Naive B cell (primary cell): ENCODE data around the gene RASSF8. TPM values are rescaled to one million over a fixed set of nuclear protein-coding genes. Genes with fewer than 3 reads are reported as not detected.

Source experiments
- ATAC-seq, 2 donors: fragments of 150-1000 bp; cut with Tn5 transposase; 2 replicates each; pipeline ENCODE4 v1.10.0; 2021; ENCODE audit warnings: low read depth in 2 of 2, mild to moderate bottlenecking in 2 of 2, moderate library complexity in 2 of 2
- DNase-seq: peaks from one replicate; pipeline ENCODE4 v3.0.0; 2022
- H3K27ac Mint-ChIP-seq, 6 donors: one replicate each; pipeline ENCODE4 v1.8.0; 2020 to 2022; ENCODE audit warnings: mild to moderate bottlenecking in 6 of 6, mixed read lengths in 6 of 6, moderate library complexity in 5 of 6, inconsistent platforms in 2 of 6
- H3K27me3 Mint-ChIP-seq, 3 donors: one replicate each; pipeline ENCODE4 v1.8.0; 2021 to 2022; ENCODE audit warnings: mixed read lengths in 3 of 3, mild to moderate bottlenecking in 1 of 3
- H3K36me3 Mint-ChIP-seq, 2 donors: one replicate each; pipeline ENCODE4 v1.8.0; 2020 to 2022; ENCODE audit warnings: mixed read lengths in 2 of 2, inconsistent platforms in 1 of 2, mild to moderate bottlenecking in 1 of 2
- H3K4me1 Mint-ChIP-seq, 3 donors: one replicate each; pipeline ENCODE4 v1.8.0; 2020 to 2022; ENCODE audit warnings: mixed read lengths in 3 of 3, inconsistent platforms in 1 of 3, mild to moderate bottlenecking in 1 of 3, moderate library complexity in 1 of 3
- H3K4me3 Mint-ChIP-seq, 8 donors: one replicate each; pipeline ENCODE4 v1.8.0; 2020 to 2022; ENCODE audit warnings: mild to moderate bottlenecking in 8 of 8, mixed read lengths in 8 of 8, moderate library complexity in 8 of 8, inconsistent platforms in 2 of 8
- H3K9me3 Mint-ChIP-seq, 7 donors: one replicate each; pipeline ENCODE4 v1.8.0; 2020 to 2022; ENCODE audit warnings: mixed read lengths in 7 of 7, mild to moderate bottlenecking in 5 of 7, inconsistent platforms in 2 of 7, moderate library complexity in 1 of 7
- polyA plus RNA-seq, 6 donors: library from polyadenylated mRNA; unstranded; fragments of 300-500 nt; fragmentation: Illumina TruSeq; gene quantifications; one replicate each; pipeline ENCODE4 v1.2.3, GENCODE V29; 2021; ENCODE audit warnings: low read depth in 6 of 6

The RASSF8 gene
- polyA plus RNA-seq, 6 donors from 2014 or later = not detected

DNA sequence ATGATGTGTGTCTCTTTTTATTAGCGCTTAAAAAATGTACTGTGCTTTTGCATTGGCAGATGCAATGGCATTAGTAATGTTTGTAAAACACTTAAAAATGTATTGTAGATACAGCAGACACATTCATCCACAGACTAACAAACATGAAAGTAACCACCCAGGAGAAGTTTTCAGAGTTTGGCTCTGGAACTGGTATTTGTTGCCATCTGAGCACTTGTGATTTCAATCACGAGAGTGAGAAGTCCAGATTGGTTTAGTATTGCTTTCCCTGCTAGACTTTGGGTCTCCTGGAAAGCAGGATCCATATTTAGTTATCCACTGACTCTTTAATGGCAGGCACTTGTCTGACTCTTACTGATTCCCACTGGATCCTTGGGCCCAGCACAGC lies 13.2 kb downstream of the RASSF8 start:
- Mint-ChIP-seq H3K27me3 (peaks cover 15 to 54% (median 27%) of the 10 kb centered on the region in 3 donors), H3K9me3 (no peaks in the 10 kb centered on the region), H3K4me3 (no peak overlapping the region), H3K36me3 (no peaks in the 10 kb centered on the region), H3K4me1 (peaks cover 0 to 6% (median 0%) of the 10 kb centered on the region in 3 donors), H3K27ac (no peak overlapping the region)
- DNase-seq (no peak), ATAC-seq (no peak)

DNA sequence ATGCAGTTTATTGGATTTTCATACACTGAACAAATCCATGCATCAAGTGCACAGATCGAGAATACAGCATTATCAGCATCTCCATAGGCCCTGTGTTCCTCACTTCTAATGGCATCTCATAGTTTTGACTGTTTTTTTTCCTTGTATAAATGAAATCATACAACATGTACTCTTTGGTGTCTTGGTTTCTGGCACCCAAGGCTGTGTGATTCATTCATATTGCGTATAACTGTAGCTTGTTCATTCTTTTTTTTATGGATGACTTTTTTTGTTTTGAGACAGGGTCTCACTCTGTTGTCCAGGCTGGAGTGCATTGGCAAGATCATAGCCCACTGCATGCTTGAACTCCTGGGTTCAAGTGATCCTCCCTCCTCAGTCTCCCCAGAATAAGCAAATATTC lies 14.3 kb downstream of the RASSF8 start:
- Mint-ChIP-seq H3K4me1 (peaks cover 0 to 6% (median 0%) of the 10 kb centered on the region in 3 donors), H3K36me3 (no peaks in the 10 kb centered on the region), H3K4me3 (no peak overlapping the region), H3K27ac (no peak overlapping the region), H3K9me3 (no peaks in the 10 kb centered on the region), H3K27me3 (peaks cover 18 to 50% (median 27%) of the 10 kb centered on the region in 3 donors)
- ATAC-seq (no peak), DNase-seq (no peak)

- Mint-ChIP-seq H3K27ac (no peak overlapping the region), H3K27me3 (peaks cover 19 to 36% (median 23%) of the 10 kb centered on the region in 3 donors), H3K4me1 (peaks cover 0 to 6% (median 0%) of the 10 kb centered on the region in 3 donors), H3K4me3 (no peak overlapping the region), H3K9me3 (no peaks in the 10 kb centered on the region), H3K36me3 (no peaks in the 10 kb centered on the region)
- DNase-seq = no peak
- ATAC-seq = no peak
Observed at GRCh38 chr12:25975179-25975578, 16.7 kb downstream of the RASSF8 start.

GRCh38 chr12:25975682-25976081 lies 17.2 kb downstream of the RASSF8 start:
- no peaks in the 10 kb centered on the region for H3K9me3 Mint-ChIP-seq
- peaks cover 16 to 31% (median 18%) of the 10 kb centered on the region in 3 donors for H3K27me3 Mint-ChIP-seq
- H3K4me3 Mint-ChIP-seq = no peak overlapping the region
- H3K4me1 Mint-ChIP-seq = peaks cover 0 to 6% (median 0%) of the 10 kb centered on the region in 3 donors
- ATAC-seq (no peak), DNase-seq (no peak)
- H3K27ac Mint-ChIP-seq = no peak overlapping the region
- no peaks in the 10 kb centered on the region for H3K36me3 Mint-ChIP-seq

DNA sequence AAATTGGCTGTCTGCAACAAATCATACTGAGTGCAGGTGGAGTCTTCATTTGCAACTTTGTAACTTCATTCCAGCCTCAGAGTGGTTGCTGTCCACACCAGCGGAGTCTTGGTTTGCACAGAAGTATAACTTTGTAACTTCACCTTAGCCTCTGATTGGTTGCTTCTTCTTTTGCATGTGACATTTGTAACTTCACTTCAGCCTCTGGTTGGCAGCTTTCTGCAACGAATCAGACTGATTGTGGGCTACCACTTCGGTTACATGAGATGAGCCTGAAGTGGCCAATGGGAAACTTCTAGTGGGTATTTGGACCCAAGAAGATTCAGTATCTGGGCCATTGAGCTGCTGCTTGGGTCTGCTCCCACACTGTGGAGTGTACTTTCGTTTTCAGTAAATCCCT lies 17.8 kb downstream of the RASSF8 start:
- no peak overlapping the region for H3K4me3 Mint-ChIP-seq
- H3K9me3 Mint-ChIP-seq = no peaks in the 10 kb centered on the region
- no peak overlapping the region for H3K27ac Mint-ChIP-seq
- DNase-seq = no peak
- H3K36me3 Mint-ChIP-seq = no peaks in the 10 kb centered on the region
- no peak for ATAC-seq
- H3K27me3 Mint-ChIP-seq = peaks cover 14 to 28% (median 16%) of the 10 kb centered on the region in 3 donors
- peaks cover 0 to 6% (median 0%) of the 10 kb centered on the region in 3 donors for H3K4me1 Mint-ChIP-seq

DNA sequence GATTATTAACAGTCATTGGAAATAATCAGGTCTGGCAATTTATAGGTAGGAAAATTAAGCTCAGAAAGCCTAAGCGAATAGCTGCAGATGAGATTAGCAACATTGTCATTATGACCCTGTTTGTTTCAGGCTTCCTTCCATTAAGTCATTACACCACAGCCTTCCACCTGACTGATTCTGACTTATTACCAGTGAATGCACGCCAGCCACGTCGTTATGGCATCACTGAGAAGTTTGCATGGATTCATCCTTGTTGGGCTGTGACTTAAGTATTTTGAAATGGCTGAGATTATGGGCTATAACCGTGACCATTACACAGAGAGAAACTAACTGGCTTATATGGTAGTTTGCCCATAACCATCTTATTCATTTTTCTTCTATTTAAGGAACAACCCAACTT lies 18.6 kb downstream of the RASSF8 start:
- Mint-ChIP-seq H3K9me3 (no peaks in the 10 kb centered on the region), H3K4me1 (peaks cover 0 to 6% (median 0%) of the 10 kb centered on the region in 3 donors), H3K27me3 (peaks cover 14 to 28% (median 16%) of the 10 kb centered on the region in 3 donors), H3K27ac (no peak overlapping the region), H3K4me3 (no peak overlapping the region), H3K36me3 (no peaks in the 10 kb centered on the region)
- DNase-seq (no peak), ATAC-seq (no peak)

GRCh38 chr12:25979059-25979458 lies 20.6 kb downstream of the RASSF8 start:
- DNase-seq (no peak), ATAC-seq (no peak)
- Mint-ChIP-seq H3K4me1 (peaks cover 0 to under 1% (median 0%) of the 10 kb centered on the region in 3 donors), H3K27ac (no peak overlapping the region), H3K27me3 (peaks cover 14 to 28% (median 16%) of the 10 kb centered on the region in 3 donors), H3K9me3 (no peaks in the 10 kb centered on the region), H3K4me3 (no peak overlapping the region), H3K36me3 (no peaks in the 10 kb centered on the region)

DNA sequence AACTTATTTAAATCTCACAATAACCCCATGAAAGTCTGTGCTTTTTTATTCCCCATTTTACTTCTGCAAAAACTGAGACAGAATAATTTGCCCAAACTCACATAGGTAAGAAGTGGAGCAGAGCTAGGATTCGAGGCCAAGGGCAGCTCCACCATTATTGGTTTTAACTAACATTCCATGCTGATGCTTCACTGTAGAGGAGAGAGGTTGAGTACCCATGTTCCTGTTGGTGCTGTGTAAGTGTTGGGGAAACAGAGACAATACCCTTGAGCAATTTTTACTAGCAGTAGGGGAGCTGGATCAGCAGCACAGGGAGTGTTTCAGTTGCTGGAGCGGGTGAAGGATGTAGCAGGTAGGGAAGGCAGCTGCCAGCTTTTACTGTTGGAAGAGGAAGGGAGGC lies 21.1 kb downstream of the RASSF8 start:
- no peaks in the 10 kb centered on the region for H3K4me1 Mint-ChIP-seq
- no peaks in the 10 kb centered on the region for H3K9me3 Mint-ChIP-seq
- peaks cover 14 to 28% (median 16%) of the 10 kb centered on the region in 3 donors for H3K27me3 Mint-ChIP-seq
- no peaks in the 10 kb centered on the region for H3K36me3 Mint-ChIP-seq
- H3K4me3 Mint-ChIP-seq = no peak overlapping the region
- H3K27ac Mint-ChIP-seq = no peak overlapping the region
- no peak for DNase-seq
- ATAC-seq = no peak

GRCh38 chr12:25980035-25980434 lies 21.6 kb downstream of the RASSF8 start:
- Mint-ChIP-seq H3K27ac (no peak overlapping the region), H3K4me1 (no peaks in the 10 kb centered on the region), H3K36me3 (no peaks in the 10 kb centered on the region), H3K4me3 (no peak overlapping the region), H3K27me3 (peaks cover 12 to 23% (median 14%) of the 10 kb centered on the region in 3 donors), H3K9me3 (no peaks in the 10 kb centered on the region)
- DNase-seq = no peak
- ATAC-seq = no peak

DNA sequence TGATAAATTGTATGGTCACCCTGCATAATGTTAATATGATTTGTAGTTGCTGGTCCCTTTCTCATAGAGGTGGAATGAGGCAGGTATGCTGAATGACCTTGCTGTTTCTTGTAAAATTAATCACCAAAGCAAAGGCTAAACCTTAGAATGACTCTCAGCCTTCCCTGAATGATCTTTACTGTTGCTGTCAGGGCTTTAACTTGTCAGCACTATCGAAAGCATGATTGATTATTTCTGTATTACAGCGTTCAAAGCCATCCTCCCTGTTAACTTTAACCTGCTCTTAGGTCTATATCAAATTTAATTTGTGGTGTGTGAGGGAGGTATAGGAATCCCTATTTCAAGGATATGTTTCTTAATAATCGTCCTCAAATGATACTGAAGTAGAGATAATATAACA lies 23.1 kb downstream of the RASSF8 start:
- DNase-seq (no peak), ATAC-seq (no peak)
- H3K9me3 Mint-ChIP-seq = no peaks in the 10 kb centered on the region
- no peaks in the 10 kb centered on the region for H3K36me3 Mint-ChIP-seq
- H3K27me3 Mint-ChIP-seq = peaks cover 6 to 13% (median 8%) of the 10 kb centered on the region in 3 donors
- no peak overlapping the region for H3K27ac Mint-ChIP-seq
- H3K4me1 Mint-ChIP-seq = no peaks in the 10 kb centered on the region
- no peak overlapping the region for H3K4me3 Mint-ChIP-seq

DNA sequence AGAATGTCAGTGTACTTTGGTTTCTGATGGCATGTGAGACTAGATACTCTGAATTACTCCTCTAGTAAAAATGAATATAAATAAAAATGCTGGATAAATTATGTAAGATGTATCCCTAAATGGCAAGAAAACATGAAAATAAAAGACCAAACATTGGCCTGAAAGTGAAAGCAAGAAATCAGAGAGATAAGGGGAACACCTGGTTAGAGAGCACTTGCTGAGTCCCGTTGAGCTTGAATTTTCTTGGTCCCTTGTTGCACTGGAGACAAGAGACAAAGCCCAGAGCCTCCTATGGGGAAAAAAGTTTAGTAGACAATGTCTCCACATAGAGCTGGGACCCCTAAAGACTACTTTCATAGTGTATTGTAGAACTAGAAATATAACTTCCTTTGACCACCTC lies 23.9 kb downstream of the RASSF8 start:
- Mint-ChIP-seq H3K27ac (peak overlapping the region in 1 of 6 donors; percentile 91), H3K36me3 (no peaks in the 10 kb centered on the region), H3K9me3 (no peaks in the 10 kb centered on the region), H3K4me3 (no peak overlapping the region), H3K4me1 (no peaks in the 10 kb centered on the region), H3K27me3 (peaks cover 4 to 8% (median 6%) of the 10 kb centered on the region in 3 donors)
- ATAC-seq (no peak), DNase-seq (no peak)

DNA sequence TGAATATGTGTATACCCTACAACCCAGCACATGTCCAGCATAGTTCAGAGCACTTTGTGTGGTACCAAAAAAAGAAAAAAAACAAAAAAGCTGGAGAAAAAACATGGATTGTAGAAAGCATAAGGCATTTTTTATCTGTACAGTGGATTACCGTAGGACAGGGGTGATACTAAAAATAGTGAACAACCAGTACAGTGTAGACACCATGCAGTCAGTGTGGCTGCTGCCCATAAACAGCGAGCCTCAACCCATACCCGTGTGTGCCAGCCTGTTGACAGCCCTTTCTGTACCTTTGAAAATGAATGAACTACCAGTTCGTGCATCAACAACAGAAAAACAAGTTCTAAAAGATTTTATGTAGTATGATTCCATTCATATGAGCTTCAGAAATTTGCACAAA lies 25.1 kb downstream of the RASSF8 start:
- H3K36me3 Mint-ChIP-seq = no peaks in the 10 kb centered on the region
- DNase-seq (no peak), ATAC-seq (no peak)
- H3K9me3 Mint-ChIP-seq = no peaks in the 10 kb centered on the region
- H3K4me1 Mint-ChIP-seq = no peaks in the 10 kb centered on the region
- H3K4me3 Mint-ChIP-seq = no peak overlapping the region
- H3K27me3 Mint-ChIP-seq = peaks cover 4 to 6% (median 5%) of the 10 kb centered on the region in 3 donors
- no peak overlapping the region for H3K27ac Mint-ChIP-seq

GRCh38 chr12:25984759-25985158 lies 26.3 kb downstream of the RASSF8 start:
- Mint-ChIP-seq H3K9me3 (no peaks in the 10 kb centered on the region), H3K27ac (no peak overlapping the region), H3K27me3 (peaks cover 0 to 5% (median under 1%) of the 10 kb centered on the region in 3 donors), H3K36me3 (no peaks in the 10 kb centered on the region), H3K4me3 (no peak overlapping the region), H3K4me1 (no peaks in the 10 kb centered on the region)
- ATAC-seq (no peak), DNase-seq (no peak)

- no peaks in the 10 kb centered on the region for H3K4me1 Mint-ChIP-seq
- ATAC-seq (no peak), DNase-seq (no peak)
- H3K27me3 Mint-ChIP-seq = peaks cover 0 to 5% (median 0%) of the 10 kb centered on the region in 3 donors
- no peak overlapping the region for H3K27ac Mint-ChIP-seq
- no peak overlapping the region for H3K4me3 Mint-ChIP-seq
- H3K9me3 Mint-ChIP-seq = no peaks in the 10 kb centered on the region
- H3K36me3 Mint-ChIP-seq = no peaks in the 10 kb centered on the region
Observed at GRCh38 chr12:25985316-25986175, 27.1 kb downstream of the RASSF8 start.
